ENCODE measurements around the gene EDIL3.

GRCh38 chr5:84202136-84202535, 182.5 kb downstream of the EDIL3 start:
- TF ChIP-seq POLR2A (IDR thresholded peaks at IDR 0.05), result no peak
- TF ChIP-seq, protein P1, sequence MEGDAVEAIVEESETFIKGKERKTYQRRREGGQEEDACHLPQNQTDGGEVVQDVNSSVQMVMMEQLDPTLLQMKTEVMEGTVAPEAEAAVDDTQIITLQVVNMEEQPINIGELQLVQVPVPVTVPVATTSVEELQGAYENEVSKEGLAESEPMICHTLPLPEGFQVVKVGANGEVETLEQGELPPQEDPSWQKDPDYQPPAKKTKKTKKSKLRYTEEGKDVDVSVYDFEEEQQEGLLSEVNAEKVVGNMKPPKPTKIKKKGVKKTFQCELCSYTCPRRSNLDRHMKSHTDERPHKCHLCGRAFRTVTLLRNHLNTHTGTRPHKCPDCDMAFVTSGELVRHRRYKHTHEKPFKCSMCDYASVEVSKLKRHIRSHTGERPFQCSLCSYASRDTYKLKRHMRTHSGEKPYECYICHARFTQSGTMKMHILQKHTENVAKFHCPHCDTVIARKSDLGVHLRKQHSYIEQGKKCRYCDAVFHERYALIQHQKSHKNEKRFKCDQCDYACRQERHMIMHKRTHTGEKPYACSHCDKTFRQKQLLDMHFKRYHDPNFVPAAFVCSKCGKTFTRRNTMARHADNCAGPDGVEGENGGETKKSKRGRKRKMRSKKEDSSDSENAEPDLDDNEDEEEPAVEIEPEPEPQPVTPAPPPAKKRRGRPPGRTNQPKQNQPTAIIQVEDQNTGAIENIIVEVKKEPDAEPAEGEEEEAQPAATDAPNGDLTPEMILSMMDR (IDR thresholded peaks at IDR 0.05), result no peak

All from esophagus squamous epithelium (tissue), 4 donors.